ENCODE data around the gene RAE1.

DNA sequence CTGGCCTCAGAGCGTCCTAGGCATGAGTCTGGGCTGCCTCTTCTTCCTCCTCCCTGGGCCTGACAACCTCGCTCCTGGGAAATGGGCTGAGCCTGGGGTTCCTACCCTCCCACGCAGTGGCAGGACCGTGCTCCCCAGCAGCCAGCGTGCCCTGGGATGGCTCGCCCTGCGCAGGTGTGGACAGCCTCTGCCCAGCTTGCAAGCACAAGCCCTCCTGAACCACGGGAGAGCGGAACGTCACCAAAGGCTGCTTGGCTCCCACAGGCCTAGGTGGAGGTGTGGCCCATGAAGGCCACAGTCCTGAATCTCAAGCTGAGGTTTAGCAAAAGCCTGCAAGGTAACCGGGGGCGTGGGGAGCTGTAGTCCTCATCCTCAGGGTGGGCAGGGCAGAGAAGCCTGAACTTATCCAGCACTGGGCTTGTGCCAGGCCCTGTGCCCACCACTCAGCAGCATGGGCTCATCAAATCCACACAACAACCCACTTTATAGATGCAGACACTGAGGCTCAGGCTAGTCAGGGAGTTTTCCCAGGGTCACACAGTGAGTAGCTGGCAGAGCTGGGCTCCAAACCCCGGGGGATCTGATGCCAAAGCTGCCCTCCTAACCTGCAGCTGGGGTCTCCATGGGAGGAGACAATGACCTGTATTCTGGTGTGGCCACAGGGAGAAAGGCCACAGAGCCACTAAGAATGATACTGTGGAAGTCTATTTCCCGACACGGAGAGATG lies 65.4 kb downstream of the RAE1 start:
- TF ChIP-seq, protein P1, sequence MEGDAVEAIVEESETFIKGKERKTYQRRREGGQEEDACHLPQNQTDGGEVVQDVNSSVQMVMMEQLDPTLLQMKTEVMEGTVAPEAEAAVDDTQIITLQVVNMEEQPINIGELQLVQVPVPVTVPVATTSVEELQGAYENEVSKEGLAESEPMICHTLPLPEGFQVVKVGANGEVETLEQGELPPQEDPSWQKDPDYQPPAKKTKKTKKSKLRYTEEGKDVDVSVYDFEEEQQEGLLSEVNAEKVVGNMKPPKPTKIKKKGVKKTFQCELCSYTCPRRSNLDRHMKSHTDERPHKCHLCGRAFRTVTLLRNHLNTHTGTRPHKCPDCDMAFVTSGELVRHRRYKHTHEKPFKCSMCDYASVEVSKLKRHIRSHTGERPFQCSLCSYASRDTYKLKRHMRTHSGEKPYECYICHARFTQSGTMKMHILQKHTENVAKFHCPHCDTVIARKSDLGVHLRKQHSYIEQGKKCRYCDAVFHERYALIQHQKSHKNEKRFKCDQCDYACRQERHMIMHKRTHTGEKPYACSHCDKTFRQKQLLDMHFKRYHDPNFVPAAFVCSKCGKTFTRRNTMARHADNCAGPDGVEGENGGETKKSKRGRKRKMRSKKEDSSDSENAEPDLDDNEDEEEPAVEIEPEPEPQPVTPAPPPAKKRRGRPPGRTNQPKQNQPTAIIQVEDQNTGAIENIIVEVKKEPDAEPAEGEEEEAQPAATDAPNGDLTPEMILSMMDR (IDR thresholded peaks at IDR 0.05), result no peak
- no peak for TF ChIP-seq POLR2A (IDR thresholded peaks at IDR 0.05)

Measured in right lobe of liver (tissue), 4 donors.